Mesenchymal stem cell (in vitro differentiated cells and primary cell): ENCODE results near the gene WDR48.
"Not testable (repeated sequence)": the region's sequence is repeated elsewhere in the genome, so short reads cannot be mapped to it uniquely, and the experiment has no call there.

Experiments
- DNase-seq: peaks from one replicate; pipeline ENCODE4 v3.0.0-alpha.2; 2013
- H2AFZ ChIP-seq: one replicate; pipeline ENCODE4 v1.6.1; 2013; ENCODE audit warnings: low read depth, mild to moderate bottlenecking, control low read depth, inconsistent platforms, low read length, moderate library complexity
- H2AK5ac ChIP-seq: 2 replicates; pipeline ENCODE4 v1.6.1; 2013; ENCODE audit warnings: low read length, moderate library complexity, mild to moderate bottlenecking, inconsistent platforms; ENCODE audit not compliant: severe bottlenecking
- H2BK120ac ChIP-seq: one replicate; pipeline ENCODE4 v1.6.1; 2013; ENCODE audit warnings: low read depth, mild to moderate bottlenecking, inconsistent platforms, low read length, moderate library complexity
- H2BK12ac ChIP-seq, 2 experiments: one replicate each; pipeline ENCODE4 v1.6.1; 2013; ENCODE audit warnings: inconsistent platforms in 2 of 2, low read length in 2 of 2, mild to moderate bottlenecking in 2 of 2, moderate library complexity in 2 of 2, control low read depth in 1 of 2
- H2BK15ac ChIP-seq: one replicate; pipeline ENCODE4 v1.6.1; 2013; ENCODE audit warnings: mild to moderate bottlenecking, low read depth, inconsistent platforms; ENCODE audit not compliant: poor library complexity, severe bottlenecking
- H2BK5ac ChIP-seq: 2 replicates; pipeline ENCODE4 v1.6.1; 2013; ENCODE audit warnings: low read depth, mild to moderate bottlenecking, low read length, control low read depth, inconsistent platforms; ENCODE audit not compliant: poor library complexity, severe bottlenecking
- H3K14ac ChIP-seq, 2 experiments: one replicate each; pipeline ENCODE4 v1.6.1; 2013; ENCODE audit warnings: inconsistent platforms in 2 of 2, low read length in 2 of 2, control low read depth in 1 of 2, mild to moderate bottlenecking in 1 of 2, moderate library complexity in 1 of 2
- H3K18ac ChIP-seq, 2 experiments: one replicate each; pipeline ENCODE4 v1.6.1; 2013; ENCODE audit warnings: inconsistent platforms in 2 of 2, low read length in 2 of 2, control low read depth in 1 of 2, low read depth in 1 of 2, mild to moderate bottlenecking in 1 of 2
- H3K23ac ChIP-seq, 2 experiments: one replicate each; pipeline ENCODE4 v1.6.1; 2013; ENCODE audit warnings: inconsistent platforms in 2 of 2, low read length in 2 of 2, mild to moderate bottlenecking in 2 of 2, moderate library complexity in 2 of 2, control low read depth in 1 of 2
- H3K27ac ChIP-seq: 2 replicates; pipeline ENCODE4 v1.5.1; 2013; ENCODE audit warnings: mild to moderate bottlenecking, moderate library complexity, low read length, control low read depth, inconsistent platforms; ENCODE audit not compliant: poor library complexity, severe bottlenecking
- H3K27me3 ChIP-seq, 2 experiments: 2 replicates each; pipeline versions ENCODE4 v1.6.1 to v1.7.0; 2013; ENCODE audit warnings: low read length in 2 of 2, mild to moderate bottlenecking in 2 of 2, moderate library complexity in 2 of 2, control low read depth in 1 of 2, inconsistent platforms in 1 of 2; ENCODE audit not compliant: control insufficient read depth in 1 of 2, insufficient read depth in 1 of 2
- H3K36me3 ChIP-seq, 2 experiments: 2 replicates each; pipeline versions ENCODE4 v1.6.1 to v1.7.0; 2013; ENCODE audit warnings: low read length in 2 of 2, control low read depth in 1 of 2, inconsistent platforms in 1 of 2, low read depth in 1 of 2, mild to moderate bottlenecking in 1 of 2; ENCODE audit not compliant: insufficient read depth in 2 of 2, control insufficient read depth in 1 of 2
- H3K4ac ChIP-seq, 2 experiments: one replicate each; pipeline ENCODE4 v1.6.1; 2013; ENCODE audit warnings: inconsistent platforms in 2 of 2, low read length in 2 of 2, mild to moderate bottlenecking in 2 of 2, moderate library complexity in 2 of 2, control low read depth in 1 of 2, low read depth in 1 of 2
- H3K4me1 ChIP-seq: 2 replicates; pipeline ENCODE4 v1.6.1; 2013; ENCODE audit warnings: low read depth, low read length, control low read depth; ENCODE audit not compliant: control insufficient read depth, insufficient read depth
- H3K4me2 ChIP-seq: 2 replicates; pipeline ENCODE4 v1.6.1; 2013; ENCODE audit warnings: low read length, mild to moderate bottlenecking, inconsistent platforms; ENCODE audit not compliant: poor library complexity, severe bottlenecking
- H3K4me3 ChIP-seq, 2 experiments: 2 replicates each; pipeline versions ENCODE4 v1.5.1 to v1.7.0; 2013; ENCODE audit warnings: low read length in 2 of 2, mild to moderate bottlenecking in 2 of 2, control low read depth in 1 of 2, low read depth in 1 of 2; ENCODE audit not compliant: insufficient read depth in 1 of 2
- H3K79me1 ChIP-seq: replicated peaks from 2 replicates; pipeline ENCODE4 v1.6.1; 2013; ENCODE audit warnings: mild to moderate bottlenecking, control low read depth, low read length, inconsistent platforms; ENCODE audit not compliant: poor library complexity, severe bottlenecking
- H3K9ac ChIP-seq: 2 replicates; pipeline ENCODE4 v1.7.0; 2013; ENCODE audit warnings: mild to moderate bottlenecking, low read length, moderate library complexity
- H3K9me3 ChIP-seq: 2 replicates; pipeline ENCODE4 v1.7.0; 2013; ENCODE audit warnings: mild to moderate bottlenecking, low read length; ENCODE audit not compliant: control insufficient read depth
- H4K8ac ChIP-seq: one replicate; pipeline ENCODE4 v1.6.1; 2013; ENCODE audit warnings: inconsistent platforms, mild to moderate bottlenecking, low read length, moderate library complexity
- H4K91ac ChIP-seq: one replicate; pipeline ENCODE4 v1.6.1; 2013; ENCODE audit warnings: mild to moderate bottlenecking, low read length, inconsistent platforms
- WGBS: methylation state at CpG from one replicate; pipeline ENCODE4 v1.1.7; 2013; ENCODE audit warnings: mixed read lengths; 5-methylcytosine and 5-hydroxymethylcytosine counted together

WDR48 gene

GRCh38 chr3:39052583-39052982 is 767 bp downstream of the WDR48 start:
- peak overlapping the region; percentile 88 for H3K4me2 ChIP-seq

GRCh38 chr3:39053696-39054095 is 1.9 kb downstream of the WDR48 start:
- Histone ChIP-seq H2BK12ac (no peak overlapping the region), H2AFZ (no peak overlapping the region), H2BK120ac (no peak overlapping the region), H3K9me3 (no peaks in the 10 kb centered on the region), H2BK15ac (no peak overlapping the region), H4K8ac (no peak overlapping the region), H3K79me1 (peaks cover 23% of the 10 kb centered on the region), H2BK5ac (no peak overlapping the region), H4K91ac (no peak overlapping the region), H3K27ac (no peak overlapping the region), H3K14ac (no peak overlapping the region), H3K9ac (no peak overlapping the region), H3K23ac (no peak overlapping the region), H3K4ac (no peak overlapping the region), H3K36me3 (peaks cover 0 to 4% of the 10 kb centered on the region in 2 experiments), H2AK5ac (no peak overlapping the region), H3K18ac (no peak overlapping the region), H3K4me1 (peaks cover 1% of the 10 kb centered on the region), H3K4me2 (no peak overlapping the region), H3K4me3 (no peak overlapping the region), H3K27me3 (peaks cover 0 to 7% of the 10 kb centered on the region in 2 experiments)
- no peak for DNase-seq
- WGBS, result 95% methylated on average over 2 of the region's 2 CpGs

More at GRCh38 chr3:39052583-39052982, 767 bp downstream of the WDR48 start:
- no peak for DNase-seq
- no peak overlapping the region for H3K23ac ChIP-seq
- peaks cover 0 to 7% of the 10 kb centered on the region in 2 experiments for H3K27me3 ChIP-seq
- no peak overlapping the region for H2AFZ ChIP-seq
- no peak overlapping the region for H2BK5ac ChIP-seq
- no peak overlapping the region for H4K91ac ChIP-seq
- 0% methylated on average over 6 of the region's 11 CpGs for WGBS
- no peaks in the 10 kb centered on the region for H3K36me3 ChIP-seq
- H3K27ac ChIP-seq, result no peak overlapping the region
- H4K8ac ChIP-seq, result no peak overlapping the region
- H2BK12ac ChIP-seq, result no peak overlapping the region
- peak overlapping the region; percentile 88 to 92 for H3K4me3 ChIP-seq
- H2AK5ac ChIP-seq, result no peak overlapping the region
- H3K4ac ChIP-seq, result no peak overlapping the region
- peaks cover 1% of the 10 kb centered on the region for H3K4me1 ChIP-seq
- H3K14ac ChIP-seq, result no peak overlapping the region
- H2BK120ac ChIP-seq, result no peak overlapping the region
- H3K79me1 ChIP-seq, result peaks cover 16% of the 10 kb centered on the region
- no peak overlapping the region for H2BK15ac ChIP-seq
- no peaks in the 10 kb centered on the region for H3K9me3 ChIP-seq
- H3K9ac ChIP-seq, result peak overlapping the region; percentile 93
- H3K18ac ChIP-seq, result no peak overlapping the region

- 90% methylated on average over 3 of the region's 3 CpGs for WGBS
- no peak overlapping the region for H4K91ac ChIP-seq
- no peak overlapping the region for H2BK5ac ChIP-seq
These were observed 4.3 kb downstream of the WDR48 start for GRCh38 chr3:39056151-39056550.

GRCh38 chr3:39061228-39061627 is 9.4 kb downstream of the WDR48 start:
- H2BK12ac ChIP-seq, H3K9me3 ChIP-seq, H3K9ac ChIP-seq, H2BK120ac ChIP-seq, H3K27me3 ChIP-seq, H3K27ac ChIP-seq, H2AFZ ChIP-seq, DNase-seq, H2BK15ac ChIP-seq, H3K4ac ChIP-seq, H2BK5ac ChIP-seq, H3K23ac ChIP-seq, H3K14ac ChIP-seq, H4K8ac ChIP-seq, H2AK5ac ChIP-seq, H3K4me2 ChIP-seq, H3K4me1 ChIP-seq, H3K18ac ChIP-seq, H3K4me3 ChIP-seq, H4K91ac ChIP-seq: not testable (repeated sequence)
- Histone ChIP-seq H3K79me1 (peaks cover 17% of the 10 kb centered on the region), H3K36me3 (peaks cover 0 to 10% of the 10 kb centered on the region in 2 experiments)
- 82% methylated on average over 1 of the region's 2 CpGs for WGBS

More at GRCh38 chr3:39056151-39056550, 4.3 kb downstream of the WDR48 start:
- H4K8ac ChIP-seq, result no peak overlapping the region
- no peak overlapping the region for H2BK120ac ChIP-seq
- peaks cover 1% of the 10 kb centered on the region for H3K4me1 ChIP-seq
- peaks cover 31% of the 10 kb centered on the region for H3K79me1 ChIP-seq
- H2AK5ac ChIP-seq, result no peak overlapping the region
- no peak overlapping the region for H3K9ac ChIP-seq
- H3K36me3 ChIP-seq, result peaks cover 0 to 4% of the 10 kb centered on the region in 2 experiments
- H2BK15ac ChIP-seq, result no peak overlapping the region
- no peaks in the 10 kb centered on the region for H3K9me3 ChIP-seq
- H3K4me3 ChIP-seq, result no peak overlapping the region
- no peak overlapping the region for H2AFZ ChIP-seq
- H3K14ac ChIP-seq, result no peak overlapping the region
- H3K18ac ChIP-seq, result no peak overlapping the region
- no peak overlapping the region for H3K27ac ChIP-seq
- no peak overlapping the region for H2BK12ac ChIP-seq
- no peak overlapping the region for H3K4me2 ChIP-seq
- no peak for DNase-seq
- no peaks in the 10 kb centered on the region for H3K27me3 ChIP-seq
- H3K23ac ChIP-seq, result no peak overlapping the region
- H3K4ac ChIP-seq, result no peak overlapping the region
